HG03060 (cell line): ENCODE measurements around the gene MAB21L4.

Experiments
- ATAC-seq: cut with Tn5 transposase; IDR thresholded peaks from one replicate; pipeline ENCODE4 v1.9.1; 2021; ENCODE audit warnings: low read depth, moderate number of reproducible peaks; ENCODE audit not compliant: unreplicated experiment

MAB21L4 gene

GRCh38 chr2:240869109-240869955 is 26.6 kb downstream of the MAB21L4 start:
- no peak for ATAC-seq

- ATAC-seq: no peak
These were observed 27.5 kb downstream of the MAB21L4 start, which contains the start of gene AGXT for GRCh38 chr2:240868286-240869108. AGXT (plus strand) TSS chr2:240868824; CDS start chr2:240868866, 42 bp downstream.

GRCh38 chr2:240865391-240865790 is 30.6 kb downstream of the MAB21L4 start:
- ATAC-seq: no peak

GRCh38 chr2:240864475-240864874 is 31.5 kb downstream of the MAB21L4 start:
- ATAC-seq: no peak

- no peak for ATAC-seq
These were observed 34.4 kb downstream of the MAB21L4 start for GRCh38 chr2:240861547-240861946.

GRCh38 chr2:240858871-240859270 is 37.1 kb downstream of the MAB21L4 start:
- ATAC-seq: no peak

GRCh38 chr2:240858321-240858720 is 37.6 kb downstream of the MAB21L4 start:
- no peak for ATAC-seq

- ATAC-seq: no peak
These were observed 38.6 kb downstream of the MAB21L4 start for GRCh38 chr2:240857039-240858008.

- no peak for ATAC-seq
These were observed 39.6 kb downstream of the MAB21L4 start for GRCh38 chr2:240856151-240856980.

- no peak for ATAC-seq
These were observed 40.3 kb downstream of the MAB21L4 start for GRCh38 chr2:240855670-240856069.

GRCh38 chr2:240852671-240853314 is 43.2 kb downstream of the MAB21L4 start:
- ATAC-seq: no peak

- ATAC-seq: no peak
These were observed 44.6 kb downstream of the MAB21L4 start for GRCh38 chr2:240851078-240851991.

GRCh38 chr2:240850756-240851077 is 45.2 kb downstream of the MAB21L4 start:
- no peak for ATAC-seq

- ATAC-seq: no peak
These were observed 45.9 kb downstream of the MAB21L4 start for GRCh38 chr2:240850026-240850425.

GRCh38 chr2:240848900-240849680 is 46.9 kb downstream of the MAB21L4 start:
- no peak for ATAC-seq

- ATAC-seq: no peak
These were observed 48.1 kb downstream of the MAB21L4 start for GRCh38 chr2:240847817-240848216.

- no peak for ATAC-seq
These were observed 48.9 kb downstream of the MAB21L4 start for GRCh38 chr2:240846873-240847595.
